WERI-Rb-1 (cell line): ENCODE results near the gene CRY1.
"Not testable (repeated sequence)": the region's sequence is repeated elsewhere in the genome, so short reads cannot be mapped to it uniquely, and the experiment has no call there.

ENCODE experiments used
- DNase-seq: peaks from one replicate; pipeline ENCODE4 v3.0.0-alpha.2; 2020
- H3K27ac ChIP-seq: fragments of 250-450 bp; sonication (Bioruptor Pico); 2 replicates; pipeline ENCODE4 v1.5.1; 2020; ENCODE audit warnings: mild to moderate bottlenecking, moderate library complexity
- H3K27me3 ChIP-seq: fragments of 250-450 bp; sonication (Bioruptor Pico); 2 replicates; pipeline ENCODE4 v1.5.1; 2021; ENCODE audit warnings: mild to moderate bottlenecking, low read depth, moderate library complexity; ENCODE audit not compliant: insufficient read depth, severe bottlenecking
- H3K36me3 ChIP-seq: fragments of 250-450 bp; sonication (Bioruptor Pico); 2 replicates; pipeline ENCODE4 v1.5.1; 2020; ENCODE audit warnings: mild to moderate bottlenecking, moderate library complexity
- H3K4me3 ChIP-seq: 2 replicates; pipeline ENCODE4 v1.5.1; 2011; ENCODE audit warnings: low read depth, mild to moderate bottlenecking, control low read depth, low read length
- H3K9me3 ChIP-seq: fragments of 250-450 bp; sonication (Bioruptor Pico); 2 replicates; pipeline ENCODE4 v1.5.1; 2021; ENCODE audit warnings: mild to moderate bottlenecking, moderate library complexity; ENCODE audit not compliant: severe bottlenecking
- CTCF ChIP-seq: IDR thresholded peaks from 2 replicates; pipeline ENCODE4 v1.5.1; 2011; ENCODE audit warnings: low read depth, mild to moderate bottlenecking, control low read depth, inconsistent platforms, low read length

Gene CRY1

GRCh38 chr12:106999446-106999845, 93.9 kb downstream of the CRY1 start:
- Histone ChIP-seq H3K36me3 (peaks cover 14% of the 10 kb centered on the region), H3K4me3 (no peak overlapping the region), H3K27me3 (no peaks in the 10 kb centered on the region), H3K27ac (no peak overlapping the region), H3K9me3 (no peaks in the 10 kb centered on the region)
- TF ChIP-seq CTCF: no peak
- no peak for DNase-seq

- no peak for DNase-seq
- Histone ChIP-seq H3K27ac (no peak overlapping the region), H3K4me3 (no peak overlapping the region), H3K36me3 (peaks cover 14% of the 10 kb centered on the region), H3K27me3 (no peaks in the 10 kb centered on the region), H3K9me3 (no peaks in the 10 kb centered on the region)
- TF ChIP-seq CTCF: no peak
Observed at GRCh38 chr12:106997916-106998315, 95.4 kb downstream of the CRY1 start.

GRCh38 chr12:106996102-106996501, 97.2 kb downstream of the CRY1 start:
- not testable (repeated sequence) for H3K9me3 ChIP-seq, H3K4me3 ChIP-seq, DNase-seq, H3K27me3 ChIP-seq, H3K27ac ChIP-seq
- peaks cover 14% of the 10 kb centered on the region for H3K36me3 ChIP-seq

- DNase-seq: no peak
Observed at GRCh38 chr12:106994579-106995220, 98.6 kb downstream of the CRY1 start.

GRCh38 chr12:106987846-106988245, 105.5 kb downstream of the CRY1 start:
- Histone ChIP-seq H3K9me3 (no peaks in the 10 kb centered on the region), H3K27ac (no peak overlapping the region), H3K4me3 (no peak overlapping the region), H3K27me3 (no peaks in the 10 kb centered on the region), H3K36me3 (peaks cover 31% of the 10 kb centered on the region)
- DNase-seq: no peak
- no peak for TF ChIP-seq CTCF

More at GRCh38 chr12:106994579-106995220, 98.6 kb downstream of the CRY1 start:
- Histone ChIP-seq H3K4me3 (no peak overlapping the region), H3K27me3 (no peaks in the 10 kb centered on the region), H3K9me3 (no peaks in the 10 kb centered on the region), H3K27ac (no peak overlapping the region), H3K36me3 (peaks cover 14% of the 10 kb centered on the region)
- no peak for TF ChIP-seq CTCF

GRCh38 chr12:106986625-106987389, 106.5 kb downstream of the CRY1 start, which contains the start of gene MTERF2:
Gene MTERF2, minus strand, starts transcription at chr12:106987146. Its CDS starts 8,432 bp downstream, at chr12:106978714.
- Histone ChIP-seq H3K27me3 (no peaks in the 10 kb centered on the region), H3K36me3 (peaks cover 31% of the 10 kb centered on the region), H3K4me3 (peak within 1 kb of the TSS; percentile 57), H3K27ac (peak within 1 kb of the TSS; percentile 85), H3K9me3 (no peaks in the 10 kb centered on the region)
- peak; percentile 95 for DNase-seq
- no peak for TF ChIP-seq CTCF
